A549 (cell line): Measurements from ENCODE around the gene CNTN2.

Experiments
- CBX8 ChIP-seq: fragments of 200-600 bp; sonication (generic); IDR thresholded peaks from 2 replicates; pipeline ENCODE4 v1.6.1; 2016
- CEBPB ChIP-seq, 2 experiments: fragments of >200 bp in 1 of 2; sonication (Bioruptor Twin) in 1 of 2; formaldehyde crosslinking in 1 of 2; IDR thresholded peaks; 2 replicates each; pipeline ENCODE4 v1.6.1; 2012 to 2016
- EP300 ChIP-seq, 2 experiments: fragments of >200 bp; sonication (Bioruptor Twin); formaldehyde crosslinking; IDR thresholded peaks; 2 replicates in 1 of 2; 3 replicates in 1 of 2; pipeline ENCODE4 v1.6.1; 2016 to 2017
- HOXA7 ChIP-seq: fragments of 250-450 bp; sonication (Bioruptor Pico); IDR thresholded peaks from 2 replicates; pipeline ENCODE4 v1.5.0; 2020; ENCODE audit warnings: mild to moderate bottlenecking, moderate library complexity
- JUN ChIP-seq, 2 experiments: fragments of >200 bp; sonication (Bioruptor Twin); formaldehyde crosslinking; IDR thresholded peaks; 2 replicates in 1 of 2; 3 replicates in 1 of 2; pipeline ENCODE4 v1.6.1; 2016 to 2017
- POLR2A ChIP-seq: IDR thresholded peaks from 2 replicates; pipeline ENCODE4 v1.6.1; 2012; ENCODE audit warnings: mild to moderate bottlenecking, low read length
- POLR2AphosphoS2 ChIP-seq: conservative IDR thresholded peaks from 2 replicates; pipeline ENCODE4 v1.6.1; 2012; ENCODE audit warnings: low read length, improper control_type of control experiment, inconsistent platforms
- RFX5 ChIP-seq: fragments of 450-650 bp; IDR thresholded peaks from 2 replicates; pipeline ENCODE4 v1.7.1; 2014; ENCODE audit warnings: antibody characterized with exemption, mild to moderate bottlenecking, moderate library complexity
- TF ChIP-seq, protein P1 (sequence below): fragments of >200 bp; sonication (Bioruptor Twin); formaldehyde crosslinking; IDR thresholded peaks from 3 replicates; pipeline ENCODE4 v1.5.1; 2016

DNA sequence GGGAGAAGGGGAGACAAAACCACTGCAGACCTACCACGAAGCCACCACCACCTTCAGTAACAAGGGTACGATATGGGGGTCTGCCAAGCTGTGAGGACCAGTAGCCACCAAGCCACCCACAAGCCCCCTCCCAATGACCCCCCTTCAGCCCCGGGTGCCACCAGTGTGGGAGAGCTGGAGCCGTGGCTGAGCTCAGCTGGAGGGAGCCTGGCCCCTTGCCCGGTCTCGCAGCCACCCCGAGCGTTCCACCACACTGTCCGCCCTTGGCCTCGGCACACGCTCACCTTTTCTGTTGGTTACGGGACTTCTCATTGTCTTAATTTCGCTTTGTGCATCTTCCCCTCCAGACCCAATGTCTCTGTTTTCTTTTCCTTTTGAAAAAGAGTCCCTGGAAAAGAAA, 26.4 kb upstream of the CNTN2 start:
- TF ChIP-seq CBX8 = no peak
- TF ChIP-seq, protein P1, sequence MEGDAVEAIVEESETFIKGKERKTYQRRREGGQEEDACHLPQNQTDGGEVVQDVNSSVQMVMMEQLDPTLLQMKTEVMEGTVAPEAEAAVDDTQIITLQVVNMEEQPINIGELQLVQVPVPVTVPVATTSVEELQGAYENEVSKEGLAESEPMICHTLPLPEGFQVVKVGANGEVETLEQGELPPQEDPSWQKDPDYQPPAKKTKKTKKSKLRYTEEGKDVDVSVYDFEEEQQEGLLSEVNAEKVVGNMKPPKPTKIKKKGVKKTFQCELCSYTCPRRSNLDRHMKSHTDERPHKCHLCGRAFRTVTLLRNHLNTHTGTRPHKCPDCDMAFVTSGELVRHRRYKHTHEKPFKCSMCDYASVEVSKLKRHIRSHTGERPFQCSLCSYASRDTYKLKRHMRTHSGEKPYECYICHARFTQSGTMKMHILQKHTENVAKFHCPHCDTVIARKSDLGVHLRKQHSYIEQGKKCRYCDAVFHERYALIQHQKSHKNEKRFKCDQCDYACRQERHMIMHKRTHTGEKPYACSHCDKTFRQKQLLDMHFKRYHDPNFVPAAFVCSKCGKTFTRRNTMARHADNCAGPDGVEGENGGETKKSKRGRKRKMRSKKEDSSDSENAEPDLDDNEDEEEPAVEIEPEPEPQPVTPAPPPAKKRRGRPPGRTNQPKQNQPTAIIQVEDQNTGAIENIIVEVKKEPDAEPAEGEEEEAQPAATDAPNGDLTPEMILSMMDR = no peak
- TF ChIP-seq POLR2AphosphoS2 = no peak
- TF ChIP-seq CEBPB (IDR thresholded peaks at IDR 0.05) = no peak
- TF ChIP-seq POLR2A = no peak
- no peak for TF ChIP-seq RFX5
- TF ChIP-seq EP300 (IDR thresholded peaks at IDR 0.05) = no peak
- TF ChIP-seq JUN (IDR thresholded peaks at IDR 0.05) = no peak
- TF ChIP-seq HOXA7 = no peak
